ELF-1 (cell line): ENCODE results near the gene TSKS.

ENCODE experiments used
- DNase-seq: peaks from one replicate; pipeline ENCODE4 v3.0.0-alpha.2; 2016; ENCODE audit warnings: low read depth, low spot score

The TSKS gene

DNA sequence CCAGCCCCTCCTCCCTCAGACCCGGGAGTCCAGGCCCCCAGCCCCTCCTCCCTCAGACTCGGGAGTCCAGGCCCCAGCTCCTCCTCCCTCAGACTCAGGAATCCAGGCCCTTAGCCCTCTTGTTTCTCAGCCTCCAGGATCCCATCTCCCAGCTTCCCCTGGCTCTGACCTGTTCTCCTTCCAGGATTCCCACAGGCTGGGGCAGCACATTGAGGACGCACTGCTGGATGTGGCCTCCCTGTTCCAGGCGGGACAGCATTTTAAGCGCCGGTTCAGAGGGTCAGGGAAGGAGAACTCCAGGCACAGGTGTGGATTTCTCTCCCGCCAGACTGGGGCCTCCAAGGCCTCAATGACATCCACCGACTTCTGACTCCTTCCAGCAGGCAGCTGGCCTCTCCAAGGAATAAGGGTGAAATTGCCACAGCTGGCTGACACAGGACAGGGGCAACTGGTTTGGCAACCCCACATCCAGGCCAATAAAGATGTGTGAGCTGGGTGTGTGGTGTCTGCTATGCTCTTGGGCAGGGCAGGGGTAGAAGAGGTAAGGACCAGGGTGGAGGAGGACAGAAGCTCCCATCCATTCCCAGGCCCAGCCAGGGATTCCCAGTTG, 49.8 kb downstream of the TSKS start:
- DNase-seq: peak; percentile 65

DNA sequence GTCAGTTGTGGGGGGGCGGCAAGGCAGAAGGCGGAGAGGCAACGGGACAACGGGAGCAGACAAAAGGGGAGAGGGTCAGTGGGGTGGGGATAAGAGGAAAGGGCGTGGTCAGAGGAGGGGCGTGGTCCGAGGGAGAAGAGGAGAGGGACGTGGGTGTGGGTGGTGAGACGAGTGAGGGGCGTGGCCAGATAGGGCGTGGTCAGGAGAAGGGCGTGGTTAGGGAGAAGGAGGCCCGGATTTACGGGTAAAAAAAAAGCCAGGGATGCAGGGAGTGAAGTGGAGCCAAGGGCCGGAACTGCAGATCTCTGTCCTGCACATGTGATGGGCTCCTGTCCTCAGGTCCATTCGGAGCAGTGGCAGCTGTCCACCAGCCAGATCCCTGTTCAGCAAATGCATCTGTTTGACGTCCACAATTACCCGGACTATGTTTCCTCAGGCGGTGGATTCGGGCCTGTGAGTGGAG, 50.7 kb downstream of the TSKS start:
- DNase-seq: peak; percentile 96

DNA sequence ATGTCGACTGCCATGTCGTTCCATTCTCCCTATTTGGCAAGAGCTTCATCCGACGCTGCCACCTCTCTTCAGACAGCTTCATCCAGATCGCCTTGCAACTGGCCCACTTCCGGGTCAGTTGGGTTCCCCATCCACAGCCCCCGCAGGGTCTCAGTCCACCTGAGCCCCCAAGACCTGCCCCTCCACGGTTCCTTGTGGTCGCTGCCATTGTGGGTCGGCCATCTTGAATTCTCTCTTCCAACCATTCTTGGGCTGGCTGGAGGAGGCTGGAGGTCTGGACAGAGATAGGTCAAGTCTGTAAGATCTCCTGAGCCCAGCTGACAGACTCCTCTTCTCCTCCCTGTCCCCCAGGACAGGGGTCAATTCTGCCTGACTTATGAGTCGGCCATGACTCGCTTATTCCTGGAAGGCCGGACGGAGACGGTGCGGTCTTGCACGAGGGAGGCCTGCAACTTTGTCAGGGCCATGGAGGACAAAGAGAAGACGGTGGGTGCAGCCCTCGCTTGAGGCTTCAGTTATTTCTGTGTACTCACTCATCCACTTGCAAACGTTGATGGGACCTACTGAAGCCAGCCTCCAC, 52.6 kb downstream of the TSKS start:
- DNase-seq: no peak

DNA sequence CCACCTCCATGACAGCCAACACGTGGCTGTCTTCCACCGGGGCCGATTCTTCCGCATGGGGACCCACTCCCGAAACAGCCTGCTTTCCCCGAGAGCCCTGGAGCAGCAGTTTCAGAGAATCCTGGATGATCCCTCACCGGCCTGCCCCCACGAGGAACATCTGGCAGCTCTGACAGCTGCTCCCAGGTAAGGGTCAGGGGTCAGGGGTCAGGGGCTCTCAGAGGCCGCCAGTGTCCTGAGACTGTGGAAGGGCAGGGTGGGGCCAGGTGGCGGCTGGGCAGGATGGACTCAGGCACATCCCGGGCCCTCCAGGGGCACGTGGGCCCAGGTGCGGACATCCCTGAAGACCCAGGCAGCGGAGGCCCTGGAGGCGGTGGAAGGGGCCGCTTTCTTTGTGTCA, 57.2 kb downstream of the TSKS start:
- DNase-seq: no peak

DNA sequence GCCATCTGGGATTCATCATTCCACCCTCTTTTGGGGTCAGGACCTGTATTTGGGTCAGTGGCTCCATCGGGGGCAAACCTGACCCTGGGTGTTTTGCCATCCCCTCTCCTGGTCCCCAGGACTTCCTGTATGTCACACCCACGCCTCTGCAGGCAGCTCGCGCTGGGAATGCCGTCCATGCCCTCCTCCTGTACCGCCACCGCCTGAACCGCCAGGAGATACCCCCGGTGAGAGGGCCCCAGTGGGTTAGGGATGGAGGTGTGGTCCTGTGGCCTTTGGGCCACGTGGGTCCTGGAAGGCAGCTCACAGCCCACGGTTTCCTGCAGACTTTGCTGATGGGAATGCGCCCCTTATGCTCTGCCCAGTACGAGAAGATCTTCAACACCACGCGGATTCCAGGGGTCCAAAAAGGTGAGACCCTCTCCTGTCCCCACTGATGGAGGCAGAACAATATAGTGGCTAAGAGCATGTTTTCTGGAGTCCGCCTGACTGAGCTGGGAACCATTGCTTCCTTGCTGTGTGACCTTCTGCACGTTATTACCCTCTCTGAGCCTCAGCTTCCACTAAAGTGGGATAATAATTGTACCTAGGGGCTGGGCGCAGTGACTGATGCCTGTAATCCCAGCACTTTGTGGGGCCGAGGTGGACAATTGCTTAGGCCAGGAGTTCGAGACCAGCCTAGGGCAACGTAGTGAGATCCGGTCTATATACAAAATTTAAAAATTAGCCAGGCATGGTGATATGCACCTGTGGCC, 58.0 kb downstream of the TSKS start:
- DNase-seq: no peak

DNA sequence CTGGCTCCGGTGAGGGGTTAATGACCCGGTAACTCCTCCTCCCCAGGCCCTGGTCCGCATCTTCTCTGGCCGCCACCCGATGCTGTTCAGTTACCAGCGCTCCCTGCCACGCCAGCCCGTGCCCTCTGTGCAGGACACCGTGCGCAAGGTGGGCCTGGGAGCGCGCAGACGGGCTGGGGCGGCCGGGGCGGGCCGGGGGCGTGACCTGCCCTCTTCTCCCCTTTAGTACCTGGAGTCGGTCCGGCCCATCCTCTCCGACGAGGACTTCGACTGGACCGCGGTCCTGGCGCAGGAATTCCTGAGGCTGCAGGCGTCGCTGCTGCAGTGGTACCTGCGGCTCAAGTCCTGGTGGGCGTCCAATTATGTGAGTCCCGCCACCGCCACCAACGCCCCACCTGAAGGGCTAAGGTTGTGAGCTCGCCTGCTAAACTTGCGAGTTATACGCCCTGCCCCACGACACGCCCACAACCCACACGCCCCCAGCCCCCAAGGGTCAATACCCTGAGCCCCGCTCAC, 61.8 kb downstream of the TSKS start:
- DNase-seq: peak; percentile 75

DNA sequence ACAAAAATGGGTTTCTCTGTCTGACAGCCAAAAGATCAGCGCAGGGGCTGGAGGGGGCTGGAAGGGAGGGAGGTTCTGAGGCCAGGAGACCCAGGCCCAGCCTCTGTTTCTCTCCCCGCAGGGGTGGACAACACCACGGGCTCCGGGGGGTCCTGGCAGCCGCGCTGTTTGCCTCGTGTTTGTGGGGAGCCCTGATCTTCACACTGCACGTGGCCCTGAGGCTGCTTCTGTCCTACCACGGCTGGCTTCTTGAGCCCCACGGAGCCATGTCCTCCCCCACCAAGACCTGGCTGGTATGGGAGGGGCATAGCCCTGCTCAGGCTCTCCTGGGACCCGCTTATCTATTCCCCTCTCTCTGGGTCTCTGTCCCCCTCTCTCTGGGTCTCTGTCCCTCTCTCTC, 62.5 kb downstream of the TSKS start:
- no peak for DNase-seq

DNA sequence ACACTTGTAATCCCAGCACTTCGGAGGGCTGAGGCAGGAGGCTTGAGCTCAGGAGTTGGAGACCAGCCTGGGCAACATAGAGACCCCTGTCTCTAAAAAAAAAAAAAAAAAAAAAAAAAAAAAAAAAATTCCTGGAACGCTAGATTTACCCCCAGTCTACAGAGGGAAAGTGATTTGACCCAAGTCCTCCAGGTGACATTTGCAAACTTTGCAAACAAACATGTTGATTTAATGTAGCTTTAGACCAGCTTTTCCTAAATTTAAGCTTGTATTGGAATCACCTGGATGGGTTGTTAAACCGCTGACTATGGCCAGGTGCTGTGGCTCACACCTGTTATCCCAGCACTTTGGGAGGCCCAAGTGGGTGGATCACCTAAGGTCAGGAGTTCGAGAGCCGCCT, 63.7 kb downstream of the TSKS start:
- no peak for DNase-seq

DNA sequence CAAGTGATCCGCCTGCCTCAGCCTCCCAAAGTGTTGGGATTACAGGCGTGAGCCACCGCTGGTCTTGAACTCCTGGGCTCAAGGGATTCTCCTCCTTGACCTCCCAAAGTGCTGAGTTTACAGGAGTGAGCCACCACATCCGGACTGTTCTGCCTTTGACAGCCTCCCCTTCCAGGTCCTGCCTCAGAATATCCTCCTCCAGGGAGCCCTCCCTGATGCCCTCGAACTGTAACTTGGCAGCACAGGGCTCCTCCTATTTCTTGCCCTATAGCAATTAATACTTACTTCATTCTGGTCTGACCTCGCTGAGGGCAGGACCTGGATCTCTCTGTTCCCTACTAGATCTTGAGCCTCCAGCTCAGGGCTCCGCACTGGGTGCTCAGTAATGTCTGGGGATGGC, 66.2 kb downstream of the TSKS start:
- DNase-seq: no peak

DNA sequence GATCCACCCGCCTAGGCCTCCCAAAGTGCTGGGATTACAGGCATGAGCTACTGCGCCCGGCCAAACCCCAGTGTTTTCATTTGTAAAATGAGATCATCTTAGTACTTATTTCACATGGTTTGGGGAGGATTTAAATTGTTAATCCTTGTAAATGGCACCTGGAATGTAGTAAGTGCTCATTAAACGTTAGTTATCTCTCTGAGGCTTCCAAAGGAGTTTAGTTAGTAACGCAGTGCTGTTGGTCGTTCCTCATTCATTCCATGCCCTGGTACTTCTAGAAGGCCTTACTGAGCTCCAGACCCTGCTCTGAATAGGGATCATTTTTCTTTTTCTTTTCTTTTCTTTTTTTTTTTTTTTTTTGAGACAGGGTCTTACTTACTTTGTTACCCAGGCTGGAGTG, 67.0 kb downstream of the TSKS start:
- no peak for DNase-seq

DNA sequence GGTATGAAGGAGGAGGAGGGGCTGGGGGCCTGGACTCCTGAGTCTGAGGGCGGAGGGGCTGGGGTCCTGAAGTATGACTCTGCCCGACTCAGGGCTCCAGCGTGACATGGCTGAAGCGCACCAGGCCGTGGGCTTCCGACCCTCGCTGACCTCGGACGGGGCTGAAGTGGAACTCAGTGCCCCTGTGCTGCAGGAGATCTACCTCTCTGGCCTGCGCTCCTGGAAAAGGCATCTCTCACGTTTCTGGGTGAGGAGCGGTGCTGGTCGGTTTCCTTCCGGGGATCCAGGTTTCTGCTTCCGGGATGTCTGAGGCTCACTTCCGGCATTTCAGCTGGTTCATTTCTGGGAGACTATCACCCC, 71.0 kb downstream of the TSKS start:
- DNase-seq: no peak

DNA sequence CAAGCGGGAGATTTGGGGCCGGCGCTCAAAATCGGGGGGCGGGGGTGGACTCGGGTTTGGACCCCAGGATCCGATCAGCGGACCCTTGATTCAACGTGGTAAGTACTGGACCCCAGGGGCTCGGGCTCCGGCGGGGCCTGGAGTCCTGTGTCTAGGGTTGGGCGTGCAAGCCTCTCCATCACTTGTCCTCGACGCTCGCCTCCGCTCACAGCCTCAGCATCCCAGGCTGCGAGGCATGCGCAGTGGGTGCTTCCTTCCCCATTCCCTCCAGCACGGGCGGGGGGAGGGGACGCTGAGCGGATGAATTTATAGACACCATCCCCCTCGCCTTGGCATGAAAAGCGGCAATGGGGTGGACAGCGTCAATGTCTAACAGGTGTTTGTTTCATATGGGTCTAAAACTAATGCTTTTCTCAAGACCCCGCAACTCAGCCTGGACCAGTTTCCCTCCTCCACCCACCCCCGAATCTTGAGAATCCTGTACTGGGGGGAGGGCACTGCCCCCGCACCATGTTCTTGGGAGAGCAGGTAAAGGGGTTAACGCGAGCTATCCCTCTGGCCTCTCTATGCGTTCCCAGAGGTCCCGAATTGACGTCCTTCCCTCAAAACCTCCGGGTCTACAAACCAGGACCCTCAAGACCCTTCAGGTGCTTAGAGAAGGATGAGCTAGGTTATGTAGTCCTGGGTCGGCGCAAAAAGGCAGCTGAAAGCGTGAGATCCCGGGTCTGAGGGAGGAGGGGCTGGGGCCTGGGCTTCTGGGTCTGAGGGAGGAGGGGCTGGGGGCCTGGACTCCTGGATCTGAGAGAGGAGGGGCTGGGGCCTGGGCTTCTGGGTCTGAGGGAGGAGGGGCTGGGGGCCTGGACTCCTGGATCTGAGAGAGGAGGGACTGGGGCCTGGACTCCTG, 71.6 kb downstream of the TSKS start:
- DNase-seq: peak; percentile 81

DNA sequence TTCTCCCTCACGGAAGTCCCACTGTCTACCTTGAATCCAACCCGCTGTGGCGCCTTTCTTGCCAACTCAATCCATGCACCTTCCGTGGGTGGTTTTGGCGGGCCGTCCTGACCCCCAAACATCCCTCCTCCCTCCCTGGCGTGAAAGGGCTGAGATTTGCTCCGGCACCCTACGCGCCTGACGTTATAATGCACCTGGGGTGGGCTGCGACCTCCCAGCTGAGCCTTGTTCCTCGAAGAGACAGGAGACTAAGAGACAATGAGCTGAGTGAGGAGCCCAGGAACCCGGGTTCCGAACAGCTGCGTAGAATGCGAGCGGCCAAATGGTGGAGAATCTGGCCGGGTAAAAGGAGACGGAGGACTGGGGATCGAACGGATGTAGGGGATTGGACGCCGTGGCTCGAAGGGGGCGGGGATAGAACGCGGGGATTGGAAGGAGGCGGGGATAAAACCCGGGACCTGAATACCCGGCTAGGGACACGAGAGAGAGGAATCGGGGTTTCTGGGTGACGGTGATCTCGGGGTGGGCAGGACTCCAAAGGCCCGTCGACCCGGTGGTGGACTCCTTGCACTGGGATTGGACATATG, 72.4 kb downstream of the TSKS start, which contains the start of gene CPT1C:
CPT1C (plus strand) TSS at position 461 of the 587 bp plus-strand sequence. CDS start 1,137 bp downstream, outside the sequence.
- peak; percentile 75 for DNase-seq

DNA sequence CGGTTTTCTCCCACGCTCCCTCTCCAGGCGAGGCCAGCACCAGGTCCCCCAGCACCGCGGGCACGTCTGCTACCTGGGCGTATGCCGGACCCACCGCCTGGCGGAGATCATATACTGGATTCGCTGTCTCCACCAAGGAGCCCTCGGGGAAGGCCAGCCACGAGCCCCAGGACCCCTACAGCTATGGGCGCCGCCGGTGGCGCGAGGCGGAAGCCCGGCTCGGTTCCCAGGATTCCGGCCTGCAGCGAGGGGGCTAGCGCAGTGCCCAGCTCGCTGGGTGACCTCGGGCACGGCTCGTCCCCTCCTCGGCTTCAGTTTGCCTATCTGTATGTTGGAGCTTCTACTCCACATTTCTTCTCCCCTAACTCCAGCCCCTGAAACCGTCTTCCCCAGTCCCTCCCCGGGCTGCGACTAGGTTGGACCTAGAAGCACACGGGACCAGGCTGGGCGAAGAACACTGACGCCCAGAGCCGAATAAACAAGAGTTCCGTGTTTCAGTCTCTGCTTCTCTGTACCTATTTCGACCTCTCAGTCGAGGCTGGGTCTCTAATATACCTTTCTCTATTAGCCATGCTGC, 72.9 kb downstream of the TSKS start:
- DNase-seq: peak; percentile 20
